Stimulated activated naive B cell treated with anti-CD40 and anti-IgM and Interleukin-4, amounts not matched to agents 10 μg/mL and 1 μg/mL and 100 μg/mL, for 72 hours (primary cell): ENCODE results near the gene HOXD12.

Experiments used
- ATAC-seq, 2 donors: fragments of 150-1000 bp; cut with Tn5 transposase; replicated peaks; 2 replicates each; pipeline ENCODE4 v1.10.0; 2021; ENCODE audit warnings: moderate library complexity in 1 of 2
- DNase-seq: peaks from one replicate; pipeline ENCODE4 v3.0.0; 2021
- H3K27ac Mint-ChIP-seq: one replicate; pipeline ENCODE4 v1.8.0; 2022; ENCODE audit warnings: mild to moderate bottlenecking, mixed read lengths
- H3K27me3 Mint-ChIP-seq, 2 donors: one replicate each; pipeline ENCODE4 v1.8.0; 2022; ENCODE audit warnings: mixed read lengths in 2 of 2
- H3K36me3 Mint-ChIP-seq, 2 donors: one replicate each; pipeline ENCODE4 v1.8.0; 2022; ENCODE audit warnings: mixed read lengths in 2 of 2, mild to moderate bottlenecking in 1 of 2
- H3K4me1 Mint-ChIP-seq, 2 donors: one replicate each; pipeline ENCODE4 v1.8.0; 2022; ENCODE audit warnings: mixed read lengths in 2 of 2, mild to moderate bottlenecking in 1 of 2
- H3K4me3 Mint-ChIP-seq, 2 donors: one replicate each; pipeline ENCODE4 v1.8.0; 2022; ENCODE audit warnings: mild to moderate bottlenecking in 2 of 2, mixed read lengths in 2 of 2, moderate library complexity in 1 of 2
- H3K9me3 Mint-ChIP-seq, 2 donors: one replicate each; pipeline ENCODE4 v1.8.0; 2022; ENCODE audit warnings: mixed read lengths in 2 of 2, mild to moderate bottlenecking in 1 of 2

HOXD12 gene

GRCh38 chr2:176130147-176130956, 30.8 kb downstream of the HOXD12 start:
- DNase-seq, result no peak
- peaks cover 14 to 37% of the 10 kb centered on the region in 2 donors for H3K4me1 Mint-ChIP-seq
- peaks cover 1 to 6% of the 10 kb centered on the region in 2 donors for H3K36me3 Mint-ChIP-seq
- ATAC-seq, result no peak
- H3K27me3 Mint-ChIP-seq, result peaks cover 67 to 75% of the 10 kb centered on the region in 2 donors
- H3K27ac Mint-ChIP-seq, result peak overlapping the region; percentile 85
- H3K4me3 Mint-ChIP-seq, result peak overlapping the region; percentile 53 to 71
- H3K9me3 Mint-ChIP-seq, result peaks cover 0 to 2% of the 10 kb centered on the region in 2 donors

DNA sequence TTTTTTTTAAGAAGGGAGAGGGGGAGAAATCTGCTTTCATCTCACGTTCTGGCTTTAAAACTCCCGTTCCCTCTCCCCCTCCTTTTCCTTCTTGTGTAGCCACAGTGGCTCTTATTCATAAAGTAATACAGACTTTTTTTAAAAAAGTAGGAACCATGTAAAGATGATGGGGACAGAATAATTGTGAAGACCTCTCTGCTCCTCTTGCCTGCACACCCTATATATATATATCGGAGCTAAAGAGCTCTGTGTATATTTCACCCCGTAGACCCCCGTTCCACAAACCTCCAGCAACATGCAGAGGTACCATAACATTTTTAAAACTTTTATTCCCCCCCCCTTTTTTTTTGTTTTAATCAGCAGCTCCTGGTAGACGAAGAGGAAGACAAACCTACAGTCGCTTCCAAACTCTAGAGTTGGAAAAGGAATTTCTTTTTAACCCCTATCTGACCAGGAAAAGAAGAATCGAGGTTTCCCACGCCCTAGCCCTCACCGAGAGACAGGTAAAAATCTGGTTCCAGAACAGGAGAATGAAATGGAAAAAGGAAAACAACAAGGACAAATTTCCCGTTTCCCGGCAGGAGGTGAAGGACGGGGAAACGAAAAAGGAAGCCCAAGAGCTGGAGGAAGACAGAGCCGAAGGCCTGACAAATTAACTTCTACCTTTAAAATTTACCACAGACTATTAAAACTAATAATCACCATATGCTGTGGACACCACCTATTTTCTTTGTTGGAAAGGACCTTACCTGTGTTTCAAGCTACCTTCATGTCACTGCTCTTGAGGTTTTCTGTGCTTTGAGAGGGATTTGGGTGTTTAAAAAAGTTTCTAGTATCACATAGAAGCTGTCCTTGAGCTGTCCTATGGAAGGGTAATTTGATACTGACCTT, 31.6 kb downstream of the HOXD12 start:
- DNase-seq (no peak), ATAC-seq (no peak)
- Mint-ChIP-seq H3K4me3 (peak overlapping the region; percentile 48 to 56), H3K4me1 (peaks cover 21 to 45% of the 10 kb centered on the region in 2 donors), H3K27ac (peak overlapping the region; percentile 85), H3K36me3 (peaks cover 1 to 10% of the 10 kb centered on the region in 2 donors), H3K27me3 (peaks cover 68 to 75% of the 10 kb centered on the region in 2 donors), H3K9me3 (peaks cover 2 to 4% of the 10 kb centered on the region in 2 donors)

- Mint-ChIP-seq H3K27ac (no peak overlapping the region), H3K4me1 (peaks cover 21 to 46% of the 10 kb centered on the region in 2 donors), H3K36me3 (peaks cover 1 to 10% of the 10 kb centered on the region in 2 donors), H3K9me3 (peaks cover 2 to 4% of the 10 kb centered on the region in 2 donors), H3K27me3 (peaks cover 67 to 78% of the 10 kb centered on the region in 2 donors), H3K4me3 (no peak overlapping the region)
- DNase-seq (no peak), ATAC-seq (no peak)
Measured at GRCh38 chr2:176131848-176132158, 32.2 kb downstream of the HOXD12 start.

- H3K27ac Mint-ChIP-seq, result peak overlapping the region; percentile 15
- peaks cover 22 to 46% of the 10 kb centered on the region in 2 donors for H3K4me1 Mint-ChIP-seq
- peaks cover 2 to 4% of the 10 kb centered on the region in 2 donors for H3K9me3 Mint-ChIP-seq
- peaks cover 67 to 84% of the 10 kb centered on the region in 2 donors for H3K27me3 Mint-ChIP-seq
- H3K4me3 Mint-ChIP-seq, result peak overlapping the region; percentile 48 to 74
- DNase-seq (no peak), ATAC-seq (no peak)
- H3K36me3 Mint-ChIP-seq, result peaks cover 1 to 10% of the 10 kb centered on the region in 2 donors
Measured at GRCh38 chr2:176132205-176133171, 32.9 kb downstream of the HOXD12 start.

DNA sequence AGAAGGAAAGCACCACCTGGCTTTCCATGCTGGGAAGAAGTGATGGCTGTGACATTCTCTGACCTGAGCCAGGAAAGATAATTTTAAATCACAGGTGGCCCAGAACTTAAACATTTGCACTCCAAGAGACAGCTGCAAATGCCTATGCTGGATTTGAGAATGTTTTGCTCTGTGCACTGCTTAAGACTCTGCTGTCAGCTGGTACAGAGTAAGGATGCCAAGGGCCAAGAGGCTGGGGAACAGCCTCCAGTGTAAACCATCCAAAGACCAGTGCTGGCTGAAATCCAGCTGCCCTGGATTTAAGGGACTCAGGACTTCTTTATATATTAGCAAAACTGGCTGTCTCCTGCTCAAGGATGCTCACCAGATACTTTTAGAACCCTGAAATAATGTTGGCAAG, 33.8 kb downstream of the HOXD12 start:
- H3K27me3 Mint-ChIP-seq, result peaks cover 66 to 84% of the 10 kb centered on the region in 2 donors
- peaks cover 22 to 41% of the 10 kb centered on the region in 2 donors for H3K4me1 Mint-ChIP-seq
- DNase-seq (no peak), ATAC-seq (no peak)
- no peak overlapping the region for H3K4me3 Mint-ChIP-seq
- H3K27ac Mint-ChIP-seq, result no peak overlapping the region
- H3K9me3 Mint-ChIP-seq, result peaks cover 4% of the 10 kb centered on the region in 2 donors
- peaks cover 3 to 12% of the 10 kb centered on the region in 2 donors for H3K36me3 Mint-ChIP-seq

DNA sequence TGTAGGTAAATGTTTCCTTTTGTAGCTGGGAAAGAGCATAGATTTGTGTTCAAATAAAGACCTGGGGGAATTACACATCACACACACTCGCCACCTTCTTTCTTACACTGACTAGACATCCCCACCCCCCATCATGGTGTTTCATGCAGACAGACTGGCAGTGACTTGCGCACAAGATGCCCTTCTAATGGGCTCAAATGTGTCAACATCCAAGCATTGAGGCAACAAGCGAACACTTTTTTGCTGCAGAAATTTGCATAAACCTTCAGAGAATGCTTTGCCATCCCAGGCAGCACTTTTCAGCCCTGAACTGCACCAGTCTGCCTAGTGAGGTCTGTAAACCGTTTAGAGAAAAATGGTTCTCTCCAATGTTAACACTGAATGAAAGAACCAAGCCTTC, 34.4 kb downstream of the HOXD12 start:
- no peak overlapping the region for H3K4me3 Mint-ChIP-seq
- ATAC-seq, result no peak

GRCh38 chr2:176135035-176135440, 35.4 kb downstream of the HOXD12 start:
- peak overlapping the region; percentile 56 for H3K27ac Mint-ChIP-seq
- ATAC-seq, result no peak
- peaks cover 19 to 32% of the 10 kb centered on the region in 2 donors for H3K4me1 Mint-ChIP-seq
- no peak for DNase-seq
- H3K27me3 Mint-ChIP-seq, result peaks cover 69 to 89% of the 10 kb centered on the region in 2 donors
- no peak overlapping the region for H3K4me3 Mint-ChIP-seq
- H3K36me3 Mint-ChIP-seq, result peaks cover 4 to 11% of the 10 kb centered on the region in 2 donors
- H3K9me3 Mint-ChIP-seq, result peaks cover 4 to 6% of the 10 kb centered on the region in 2 donors

More for the DNA sequence above, 34.4 kb downstream of the HOXD12 start:
- Mint-ChIP-seq H3K4me1 (peaks cover 19 to 37% of the 10 kb centered on the region in 2 donors), H3K27ac (no peak overlapping the region), H3K9me3 (peaks cover 4 to 5% of the 10 kb centered on the region in 2 donors), H3K27me3 (peaks cover 67 to 84% of the 10 kb centered on the region in 2 donors), H3K36me3 (peaks cover 4 to 12% of the 10 kb centered on the region in 2 donors)
- no peak for DNase-seq

GRCh38 chr2:176136374-176137251, 37.0 kb downstream of the HOXD12 start:
- H3K27me3 Mint-ChIP-seq, result peaks cover 69 to 90% of the 10 kb centered on the region in 2 donors
- no peak for DNase-seq
- peaks cover 4 to 11% of the 10 kb centered on the region in 2 donors for H3K36me3 Mint-ChIP-seq
- H3K4me1 Mint-ChIP-seq, result peaks cover 19 to 31% of the 10 kb centered on the region in 2 donors
- H3K9me3 Mint-ChIP-seq, result peaks cover 4 to 6% of the 10 kb centered on the region in 2 donors
- peak overlapping the region; percentile 11 for H3K27ac Mint-ChIP-seq
- H3K4me3 Mint-ChIP-seq, result peak overlapping the region in 1 of 2 donors; percentile 10
- ATAC-seq, result no peak

GRCh38 chr2:176137252-176137580, 37.6 kb downstream of the HOXD12 start:
- H3K27ac Mint-ChIP-seq, result no peak overlapping the region
- DNase-seq (no peak), ATAC-seq (no peak)
- H3K27me3 Mint-ChIP-seq, result peaks cover 68 to 93% of the 10 kb centered on the region in 2 donors
- H3K4me1 Mint-ChIP-seq, result peaks cover 18 to 29% of the 10 kb centered on the region in 2 donors
- peak overlapping the region in 1 of 2 donors; percentile 6 for H3K4me3 Mint-ChIP-seq
- H3K9me3 Mint-ChIP-seq, result peaks cover 4 to 6% of the 10 kb centered on the region in 2 donors
- peaks cover 4 to 11% of the 10 kb centered on the region in 2 donors for H3K36me3 Mint-ChIP-seq

DNA sequence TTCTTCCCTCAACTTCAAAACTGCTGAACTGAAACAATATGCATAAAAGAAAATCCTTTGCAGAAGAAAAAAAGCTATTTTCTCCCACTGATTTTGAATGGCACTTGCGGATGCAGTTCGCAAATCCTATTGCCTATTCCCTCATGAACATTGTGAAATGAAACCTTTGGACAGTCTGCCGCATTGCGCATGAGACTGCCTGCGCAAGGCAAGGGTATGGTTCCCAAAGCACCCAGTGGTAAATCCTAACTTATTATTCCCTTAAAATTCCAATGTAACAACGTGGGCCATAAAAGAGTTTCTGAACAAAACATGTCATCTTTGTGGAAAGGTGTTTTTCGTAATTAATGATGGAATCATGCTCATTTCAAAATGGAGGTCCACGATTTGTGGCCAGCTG, 38.3 kb downstream of the HOXD12 start:
- H3K9me3 Mint-ChIP-seq, result peaks cover 4 to 5% of the 10 kb centered on the region in 2 donors
- DNase-seq (no peak), ATAC-seq (no peak)
- H3K4me3 Mint-ChIP-seq, result no peak overlapping the region
- peaks cover 15 to 25% of the 10 kb centered on the region in 2 donors for H3K4me1 Mint-ChIP-seq
- H3K36me3 Mint-ChIP-seq, result peaks cover 3 to 8% of the 10 kb centered on the region in 2 donors
- no peak overlapping the region for H3K27ac Mint-ChIP-seq
- peaks cover 64 to 93% of the 10 kb centered on the region in 2 donors for H3K27me3 Mint-ChIP-seq

- Mint-ChIP-seq H3K4me1 (peaks cover 15 to 25% of the 10 kb centered on the region in 2 donors), H3K36me3 (peaks cover 3 to 8% of the 10 kb centered on the region in 2 donors), H3K9me3 (peaks cover 4% of the 10 kb centered on the region in 2 donors), H3K27me3 (peaks cover 64 to 93% of the 10 kb centered on the region in 2 donors), H3K4me3 (peak overlapping the region in 1 of 2 donors; percentile 43), H3K27ac (peak overlapping the region; percentile 33)
- no peak for ATAC-seq
- no peak for DNase-seq
Measured at GRCh38 chr2:176138526-176138922, 38.9 kb downstream of the HOXD12 start.

- Mint-ChIP-seq H3K36me3 (peaks cover 3 to 8% of the 10 kb centered on the region in 2 donors), H3K27ac (peak overlapping the region; percentile 33), H3K9me3 (peaks cover 4% of the 10 kb centered on the region in 2 donors), H3K4me1 (peaks cover 15 to 25% of the 10 kb centered on the region in 2 donors), H3K27me3 (peaks cover 63 to 93% of the 10 kb centered on the region in 2 donors), H3K4me3 (peak overlapping the region; percentile 9 to 11)
- DNase-seq (no peak), ATAC-seq (no peak)
Measured at GRCh38 chr2:176138923-176139660, 39.5 kb downstream of the HOXD12 start.
